Esophagus muscularis mucosa (tissue), 4 donors: ENCODE results near the gene RIPK1. TPM values are rescaled to one million over a fixed set of nuclear protein-coding genes. Genes with fewer than 3 reads are reported as not detected.

Experiments
- DNase-seq: peaks from one replicate; pipeline ENCODE4 v3.0.0-alpha.2; 2017; ENCODE audit errors: extremely low spot score
- H3K27ac ChIP-seq, 4 donors: fragments of 200-600 bp; sonication (generic); replicated peaks in 1 of 4; 1 replicate in 3 of 4; 2 replicates in 1 of 4; pipeline ENCODE4 v1.5.1; 2016 to 2019; ENCODE audit warnings: mild to moderate bottlenecking in 1 of 4
- H3K27me3 ChIP-seq, 4 donors: fragments of 200-600 bp; sonication (generic); one replicate each; pipeline versions ENCODE4 v1.5.1 to v1.6.0; 2016 to 2019
- H3K36me3 ChIP-seq, 4 donors: fragments of 200-600 bp; sonication (generic); one replicate each; pipeline ENCODE4 v1.5.1; 2016 to 2019
- H3K4me1 ChIP-seq, 4 donors: fragments of 200-600 bp; sonication (generic); one replicate each; pipeline ENCODE4 v1.5.1; 2016 to 2019
- H3K4me3 ChIP-seq, 4 donors: fragments of 200-600 bp; sonication (generic); 1 replicate in 2 of 4; 2 replicates in 2 of 4; pipeline ENCODE4 v1.5.1; 2016 to 2019; ENCODE audit warnings: mild to moderate bottlenecking in 4 of 4, moderate library complexity in 1 of 4
- H3K9me3 ChIP-seq, 4 donors: fragments of 200-600 bp; sonication (generic); 1 replicate in 3 of 4; 2 replicates in 1 of 4; pipeline ENCODE4 v1.5.1; 2016 to 2019
- CTCF ChIP-seq, 3 experiments: fragments of 200-600 bp in 2 of 3; fragments of 450-650 bp in 1 of 3; sonication (generic) in 2 of 3; IDR thresholded peaks; one replicate each; pipeline ENCODE4 v1.5.1; 2017 to 2019; ENCODE audit warnings: antibody characterized with exemption in 3 of 3, mild to moderate bottlenecking in 2 of 3, moderate library complexity in 1 of 3
- EP300 ChIP-seq: sonication (generic); formaldehyde crosslinking; IDR thresholded peaks from one replicate; pipeline ENCODE4 v1.6.1; 2017; ENCODE audit warnings: antibody characterized with exemption
- POLR2A ChIP-seq: fragments of 450-650 bp; IDR thresholded peaks from one replicate; pipeline ENCODE4 v1.6.1; 2017; ENCODE audit warnings: antibody characterized with exemption, moderate library complexity, mild to moderate bottlenecking, low read depth
- POLR2AphosphoS5 ChIP-seq, 2 donors: sonication (generic); formaldehyde crosslinking; IDR thresholded peaks; one replicate each; pipeline ENCODE4 v1.6.1; 2017; ENCODE audit warnings: antibody characterized with exemption in 2 of 2
- WGBS: methylation state at CpG from one replicate; pipeline ENCODE4 v1.1.5; 2018; 5-methylcytosine and 5-hydroxymethylcytosine counted together
- intact Hi-C: fragments of 100-400 bp; cut with DNase I; formaldehyde crosslinking; loops from one replicate; pipeline ENCODE4 v1.15.1; 2023
- total RNA-seq, 4 donors: library from RNA; depleted of rRNA; stranded (reverse); fragments of >200 nt; gene quantifications; one replicate each; pipeline versions ENCODE4 v1.1.0 to v1.2.1, GENCODE V29; 2016

Gene RIPK1
- total RNA-seq, 4 donors from 2014 or later: 23.3 to 34.3 (median 26.4) TPM

DNA sequence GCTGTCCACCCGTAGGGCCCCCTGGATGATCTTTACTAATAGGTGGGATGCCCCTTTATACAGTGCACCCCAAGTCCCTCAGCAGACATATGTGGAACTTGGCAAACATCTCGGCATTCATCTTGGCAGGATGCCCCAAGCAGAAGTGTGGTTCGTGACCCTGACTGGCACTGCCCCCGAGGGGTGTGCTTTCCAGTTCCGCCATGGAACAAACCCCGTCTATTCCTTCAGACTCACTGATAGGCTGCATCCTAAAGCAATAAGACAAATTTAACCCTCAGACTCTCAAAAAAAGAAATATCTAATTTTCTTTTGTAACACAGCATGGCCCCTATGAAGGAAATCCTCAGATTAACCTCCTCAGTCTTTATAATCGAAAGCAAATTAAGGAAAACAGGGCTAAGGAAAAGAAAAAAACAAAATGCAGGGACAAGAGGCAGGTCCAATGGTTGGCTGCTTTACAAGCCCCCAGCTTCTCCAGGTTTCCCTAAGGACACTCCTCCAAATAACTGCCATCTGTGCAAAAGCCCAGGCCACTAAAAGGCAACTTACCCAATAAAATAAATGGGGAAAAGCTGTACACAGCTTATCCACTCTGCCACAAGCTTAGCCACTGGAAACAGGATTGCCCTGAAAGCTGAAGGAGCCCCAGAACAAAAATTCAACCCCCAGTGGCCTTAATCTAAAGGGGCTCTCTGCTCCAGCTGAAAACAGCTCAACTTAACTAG lies 30.5 kb upstream of the RIPK1 start:
- H3K27ac ChIP-seq: no peak overlapping the region
- intact Hi-C loops: no loop called here
- no peaks in the 10 kb centered on the region for H3K27me3 ChIP-seq
- H3K4me1 ChIP-seq: peaks cover 0 to 4% (median 0%) of the 10 kb centered on the region in 4 donors
- no peaks in the 10 kb centered on the region for H3K9me3 ChIP-seq
- no peak for DNase-seq
- WGBS: 89% methylated on average over 4 of the region's 7 CpGs
- H3K4me3 ChIP-seq: no peak overlapping the region
- H3K36me3 ChIP-seq: no peaks in the 10 kb centered on the region
- TF ChIP-seq CTCF (IDR thresholded peaks at IDR 0.05): no peak
- no peak for TF ChIP-seq EP300
- no peak for TF ChIP-seq POLR2A
- TF ChIP-seq POLR2AphosphoS5 (IDR thresholded peaks at IDR 0.05): no peak

- H3K27ac ChIP-seq: no peak overlapping the region
- no peak for DNase-seq
- TF ChIP-seq POLR2AphosphoS5 (IDR thresholded peaks at IDR 0.05): no peak
- TF ChIP-seq EP300: no peak
- no peak for TF ChIP-seq POLR2A
- no peak for TF ChIP-seq CTCF (IDR thresholded peaks at IDR 0.05)
- H3K36me3 ChIP-seq: no peaks in the 10 kb centered on the region
- H3K4me1 ChIP-seq: peaks cover 0 to 4% (median 0%) of the 10 kb centered on the region in 4 donors
- WGBS: 62% methylated on average over 3 of the region's 3 CpGs
- H3K9me3 ChIP-seq: no peaks in the 10 kb centered on the region
- intact Hi-C loops: no loop called here
- no peak overlapping the region for H3K4me3 ChIP-seq
- no peaks in the 10 kb centered on the region for H3K27me3 ChIP-seq
Measured at GRCh38 chr6:3039384-3039783, 28.9 kb upstream of the RIPK1 start.

DNA sequence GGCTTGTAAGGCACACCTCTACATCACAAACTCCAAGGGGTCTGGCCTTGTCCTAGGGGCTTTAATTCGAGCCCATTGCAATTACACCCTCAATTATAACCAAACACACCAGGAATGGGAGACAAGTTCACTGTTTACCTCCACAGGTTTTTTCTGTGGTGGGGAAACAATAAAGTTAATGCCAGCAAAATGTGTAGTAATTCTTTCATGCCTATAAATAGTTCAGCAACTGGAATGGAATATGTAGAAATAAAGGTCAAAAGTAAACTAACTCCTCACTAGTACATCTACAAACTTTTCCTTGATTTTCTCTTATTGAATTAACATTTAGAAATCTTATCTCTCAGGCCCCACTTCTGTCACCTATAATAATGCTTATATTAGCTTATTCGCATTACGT lies 27.1 kb upstream of the RIPK1 start:
- H3K4me3 ChIP-seq: no peak overlapping the region
- DNase-seq: no peak
- H3K36me3 ChIP-seq: no peaks in the 10 kb centered on the region
- intact Hi-C loops: no loop called here
- TF ChIP-seq CTCF (IDR thresholded peaks at IDR 0.05): no peak
- no peak for TF ChIP-seq EP300
- TF ChIP-seq POLR2A: no peak
- TF ChIP-seq POLR2AphosphoS5 (IDR thresholded peaks at IDR 0.05): no peak
- H3K27ac ChIP-seq: no peak overlapping the region
- H3K27me3 ChIP-seq: no peaks in the 10 kb centered on the region
- peaks cover 0 to 4% (median 0%) of the 10 kb centered on the region in 4 donors for H3K4me1 ChIP-seq
- no peaks in the 10 kb centered on the region for H3K9me3 ChIP-seq
- 91% methylated on average over 3 of the region's 3 CpGs for WGBS

GRCh38 chr6:3041606-3042005 lies 26.7 kb upstream of the RIPK1 start:
- TF ChIP-seq CTCF (IDR thresholded peaks at IDR 0.05) (no peak), POLR2AphosphoS5 (IDR thresholded peaks at IDR 0.05) (no peak), POLR2A (no peak), EP300 (no peak)
- Histone ChIP-seq H3K27me3 (no peaks in the 10 kb centered on the region), H3K9me3 (no peaks in the 10 kb centered on the region), H3K27ac (no peak overlapping the region), H3K4me3 (no peak overlapping the region), H3K36me3 (no peaks in the 10 kb centered on the region), H3K4me1 (peaks cover 0 to 4% (median 0%) of the 10 kb centered on the region in 4 donors)
- WGBS: 61% methylated on average over 2 of the region's 2 CpGs
- no peak for DNase-seq
- intact Hi-C loops: no loop called here

DNA sequence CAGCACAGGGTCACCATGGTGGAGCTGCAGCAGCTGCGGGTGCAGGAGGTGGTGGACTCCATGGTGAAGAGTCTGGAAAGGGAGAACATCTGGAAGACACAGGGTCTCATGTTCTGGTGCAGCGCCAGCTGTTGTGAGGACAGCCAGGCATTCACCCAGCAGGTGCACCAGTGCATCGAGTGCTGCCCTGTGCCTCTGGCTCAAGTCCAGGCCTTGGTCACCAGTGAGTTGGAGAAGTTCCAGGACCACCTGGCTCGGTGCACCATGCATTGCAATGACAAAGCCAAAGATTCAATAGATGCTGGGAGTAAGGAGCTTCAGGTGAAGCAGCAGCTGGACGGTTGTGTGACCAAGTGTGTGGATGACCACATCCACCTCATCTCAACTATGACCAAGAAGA lies 22.9 kb upstream of the RIPK1 start:
- Histone ChIP-seq H3K36me3 (no peaks in the 10 kb centered on the region), H3K4me3 (no peak overlapping the region), H3K27me3 (no peaks in the 10 kb centered on the region), H3K4me1 (no peaks in the 10 kb centered on the region), H3K27ac (no peak overlapping the region), H3K9me3 (no peaks in the 10 kb centered on the region)
- intact Hi-C loops: no loop called here
- 82% methylated on average over 5 of the region's 5 CpGs for WGBS
- TF ChIP-seq POLR2AphosphoS5 (IDR thresholded peaks at IDR 0.05): no peak
- TF ChIP-seq CTCF (IDR thresholded peaks at IDR 0.05): no peak
- no peak for TF ChIP-seq POLR2A
- no peak for TF ChIP-seq EP300
- DNase-seq: no peak
